GM23248 (cell line): Measurements from ENCODE around the gene AGFG2. TPM values are rescaled to one million over a fixed set of nuclear protein-coding genes. Genes with fewer than 3 reads are reported as not detected.

Experiments used
- DNase-seq: peaks from one replicate; pipeline ENCODE4 v3.0.0-alpha.2; 2015
- H2AFZ ChIP-seq: fragments of 200-600 bp; sonication (generic); 2 replicates; pipeline ENCODE4 v1.6.1; 2016; ENCODE audit warnings: antibody characterized with exemption
- H3F3A ChIP-seq: fragments of 200-600 bp; sonication (generic); 2 replicates; pipeline ENCODE4 v1.6.1; 2016; ENCODE audit warnings: mild to moderate bottlenecking, antibody characterized with exemption, mixed run types; ENCODE audit not compliant: insufficient read depth
- H3K27ac ChIP-seq: fragments of 200-600 bp; sonication (generic); 2 replicates; pipeline ENCODE4 v1.5.1; 2016; ENCODE audit warnings: mild to moderate bottlenecking
- H3K27me3 ChIP-seq: fragments of 200-600 bp; sonication (generic); replicated peaks from 2 replicates; pipeline ENCODE4 v1.6.1; 2016; ENCODE audit warnings: mild to moderate bottlenecking; ENCODE audit not compliant: insufficient read depth
- H3K36me3 ChIP-seq: fragments of 200-600 bp; sonication (generic); 2 replicates; pipeline ENCODE4 v1.6.1; 2016; ENCODE audit warnings: low read depth, mild to moderate bottlenecking
- H3K4me1 ChIP-seq: fragments of 200-600 bp; sonication (generic); 2 replicates; pipeline ENCODE4 v1.6.1; 2016; ENCODE audit warnings: mild to moderate bottlenecking; ENCODE audit not compliant: insufficient read depth
- H3K4me2 ChIP-seq: fragments of 200-600 bp; sonication (generic); one replicate; pipeline ENCODE4 v1.6.1; 2016; ENCODE audit warnings: mild to moderate bottlenecking; ENCODE audit not compliant: unreplicated experiment
- H3K4me3 ChIP-seq: fragments of 200-600 bp; sonication (generic); 2 replicates; pipeline ENCODE4 v1.5.1; 2016; ENCODE audit warnings: mild to moderate bottlenecking
- H3K79me2 ChIP-seq: fragments of 200-600 bp; sonication (generic); 2 replicates; pipeline ENCODE4 v1.6.1; 2016; ENCODE audit warnings: mild to moderate bottlenecking; ENCODE audit not compliant: insufficient read depth
- H3K9ac ChIP-seq: fragments of 200-600 bp; sonication (generic); 2 replicates; pipeline ENCODE4 v1.6.1; 2016; ENCODE audit warnings: mild to moderate bottlenecking
- H3K9me2 ChIP-seq: fragments of 200-600 bp; sonication (generic); 2 replicates; pipeline ENCODE4 v1.6.1; 2016; ENCODE audit warnings: mixed run types, mild to moderate bottlenecking, moderate library complexity; ENCODE audit not compliant: insufficient read depth
- H3K9me3 ChIP-seq: fragments of 200-600 bp; sonication (generic); one replicate; pipeline ENCODE4 v1.6.1; 2017; ENCODE audit warnings: low read depth
- H4K20me1 ChIP-seq: fragments of 200-600 bp; sonication (generic); 2 replicates; pipeline ENCODE4 v1.6.0; 2016; ENCODE audit not compliant: insufficient read depth
- EZH2 ChIP-seq: fragments of 200-600 bp; sonication (generic); IDR thresholded peaks from 2 replicates; pipeline ENCODE4 v1.6.1; 2018; ENCODE audit warnings: antibody characterized with exemption, mild to moderate bottlenecking; ENCODE audit not compliant: insufficient read depth, poor library complexity, severe bottlenecking
- EZH2phosphoT487 ChIP-seq: fragments of 200-600 bp; sonication (generic); IDR thresholded peaks from 2 replicates; pipeline ENCODE4 v1.6.1; 2018; ENCODE audit warnings: antibody characterized with exemption, moderate library complexity, mild to moderate bottlenecking, low read depth; ENCODE audit not compliant: insufficient read depth
- WGBS, 2 experiments: methylation state at CpG; one replicate each; pipeline ENCODE4 v1.1.6; 2015 to 2017; ENCODE audit warnings: low lambda C conversion rate in 2 of 2, low coverage in 1 of 2; ENCODE audit errors: missing lambda C conversion rate in 2 of 2; 5-methylcytosine and 5-hydroxymethylcytosine counted together
- in situ Hi-C: fragments of 300-500 bp; cut with MboI; formaldehyde crosslinking; loops from 2 replicates; pipeline ENCODE4 v1.15.0; 2020
- polyA plus RNA-seq: library from polyadenylated mRNA; unstranded; fragments of >200 nt; fragmentation: Nextera tagmentation; extraction: Ambion mirVana; gene quantifications from 2 replicates; pipeline ENCODE4 v1.2.1, GENCODE V29; 2016
- total RNA-seq: library from RNA; depleted of rRNA; stranded (reverse); fragments of >200 nt; shearing (Covaris generic); gene quantifications from 2 replicates; pipeline ENCODE4 v1.2.3, GENCODE V29; 2014

AGFG2 gene
- total and polyA plus RNA-seq, 2 experiments from 2014 or later: 4.8 to 6.5 TPM

DNA sequence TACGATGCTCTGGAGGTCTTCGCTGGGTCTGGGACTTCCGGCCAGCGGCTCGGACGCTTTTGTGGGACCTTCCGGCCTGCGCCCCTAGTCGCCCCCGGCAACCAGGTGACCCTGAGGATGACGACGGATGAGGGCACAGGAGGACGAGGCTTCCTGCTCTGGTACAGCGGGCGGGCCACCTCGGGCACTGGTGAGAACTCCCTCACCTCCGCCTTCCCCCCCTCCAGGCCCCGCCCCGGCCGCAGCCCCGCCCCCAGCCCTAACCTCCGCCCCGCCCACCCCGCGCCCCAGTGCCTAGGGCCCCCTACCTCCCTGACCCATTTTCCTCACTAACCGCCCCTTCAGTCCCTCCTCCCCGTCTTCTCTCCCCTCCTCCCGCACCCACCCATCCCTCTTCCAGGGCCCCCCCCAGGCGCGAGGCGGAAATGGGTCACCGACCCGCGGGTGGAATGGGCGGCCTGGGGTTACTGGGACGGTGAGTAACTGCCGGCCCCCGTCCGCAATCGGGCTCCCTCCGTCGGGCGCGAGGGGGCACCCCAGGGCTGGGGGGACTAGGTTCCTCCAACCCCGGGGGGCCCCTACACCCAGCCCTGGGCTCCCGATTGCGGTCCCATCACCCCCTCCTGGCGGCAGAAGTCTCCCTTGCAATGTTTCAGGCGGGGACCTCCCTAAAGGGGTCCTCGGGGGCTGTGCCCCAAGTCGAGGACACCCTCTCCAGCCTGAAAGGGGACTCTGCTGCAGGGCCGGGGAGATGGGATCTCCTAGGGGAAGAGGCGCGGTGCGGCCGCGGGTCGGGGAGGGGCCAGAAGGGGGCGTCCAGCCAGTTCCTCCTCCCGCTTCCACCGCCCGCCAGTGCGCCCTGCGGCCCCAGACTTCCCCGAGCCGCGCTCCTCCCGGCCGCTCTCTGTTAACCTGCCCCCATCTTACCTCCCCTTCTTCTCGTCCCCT is 65.3 kb downstream of the AGFG2 start:
- peak; percentile 76 for DNase-seq

DNA sequence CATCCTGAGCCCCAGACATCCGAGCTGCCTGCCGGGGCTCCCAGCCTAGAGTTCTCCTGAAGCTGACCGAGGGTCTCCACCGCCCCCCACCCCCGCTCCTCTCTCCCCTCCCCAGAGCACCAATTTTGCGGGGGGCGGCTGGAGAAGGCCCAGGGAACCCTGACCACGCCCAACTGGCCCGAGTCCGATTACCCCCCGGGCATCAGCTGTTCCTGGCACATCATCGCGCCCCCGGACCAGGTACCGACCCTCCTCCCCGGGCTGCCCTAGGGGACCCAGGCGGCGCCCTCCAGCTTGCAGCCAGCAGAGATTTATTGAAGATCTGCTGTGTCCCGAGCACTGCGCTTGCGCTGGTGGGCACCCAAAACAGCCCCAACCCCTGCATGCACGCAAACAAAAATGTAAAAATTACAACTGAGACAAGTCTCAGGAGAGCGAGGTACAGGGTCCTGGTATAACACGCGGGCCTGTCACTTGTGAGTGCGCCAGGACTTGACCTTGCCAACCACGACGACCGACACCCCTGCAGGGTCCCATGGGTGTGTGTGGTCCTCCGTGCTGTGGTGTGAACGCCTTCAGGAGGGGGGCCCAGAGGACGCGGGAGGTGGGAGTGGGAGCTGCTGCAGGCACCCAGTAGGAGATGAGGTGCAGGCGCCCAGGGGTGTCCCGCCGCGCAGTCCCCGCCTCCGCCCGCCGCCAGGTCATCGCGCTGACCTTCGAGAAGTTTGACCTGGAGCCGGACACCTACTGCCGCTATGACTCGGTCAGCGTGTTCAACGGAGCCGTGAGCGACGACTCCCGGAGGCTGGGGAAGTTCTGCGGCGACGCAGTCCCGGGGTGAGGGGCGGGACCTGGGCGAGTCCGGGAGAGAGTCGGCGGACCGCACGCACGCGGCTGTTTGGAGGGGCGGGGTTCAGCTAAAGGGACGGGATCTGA is 66.2 kb downstream of the AGFG2 start:
- Histone ChIP-seq H3K4me3 (peak overlapping the region; percentile 86), H3K4me1 (no peaks in the 10 kb centered on the region), H3K27me3 (no peaks in the 10 kb centered on the region), H4K20me1 (no peaks in the 10 kb centered on the region), H3K9me2 (no peaks in the 10 kb centered on the region), H3K27ac (no peak overlapping the region), H3F3A (peaks cover 23% of the 10 kb centered on the region; the same call in 1 of the 2 replicates), H3K9me3 (no peaks in the 10 kb centered on the region), H3K4me2 (peak overlapping the region; percentile 79), H3K9ac (peak overlapping the region; percentile 45), H2AFZ (peak overlapping the region; percentile 56; the same call in 1 of the 2 replicates), H3K79me2 (0 out of 2 replicates have a peak, but pooled peaks cover 6% of the 10 kb centered on the region), H3K36me3 (peaks cover 3% of the 10 kb centered on the region; the same call in 1 of the 2 replicates)
- 64 to 77% methylated on average over 27 to 66 of the region's 68 CpGs for WGBS, 2 experiments
- in situ Hi-C loops: no loop called here
- no peak for TF ChIP-seq EZH2
- TF ChIP-seq EZH2phosphoT487: no peak
- no peak for DNase-seq

More for the DNA sequence above, 65.3 kb downstream of the AGFG2 start:
- Histone ChIP-seq H3K4me1 (no peaks in the 10 kb centered on the region), H3K9ac (peak overlapping the region; percentile 79), H3K4me2 (peak overlapping the region; percentile 96), H3K9me3 (no peaks in the 10 kb centered on the region), H2AFZ (peak overlapping the region; percentile 56), H3K4me3 (peak overlapping the region; percentile 86), H3K79me2 (0 out of 2 replicates have a peak, but pooled peaks cover 6% of the 10 kb centered on the region), H3K27me3 (no peaks in the 10 kb centered on the region), H4K20me1 (no peaks in the 10 kb centered on the region), H3K9me2 (no peaks in the 10 kb centered on the region), H3K36me3 (peaks cover 3% of the 10 kb centered on the region; the same call in 1 of the 2 replicates), H3K27ac (peak overlapping the region; percentile 66), H3F3A (peaks cover 23% of the 10 kb centered on the region; the same call in 1 of the 2 replicates)
- no peak for TF ChIP-seq EZH2phosphoT487
- TF ChIP-seq EZH2: no peak
- WGBS, 2 experiments: 1 to 3% methylated on average over 19 to 67 of the region's 70 CpGs
- in situ Hi-C loops: no loop called here

GRCh38 chr7:100606313-100606712 is 67.3 kb downstream of the AGFG2 start:
- H3K36me3 ChIP-seq: peaks cover 3% of the 10 kb centered on the region; the same call in 1 of the 2 replicates
- in situ Hi-C loops: no loop called here
- 94 to 96% methylated on average over 11 to 12 of the region's 12 CpGs for WGBS, 2 experiments
- no peaks in the 10 kb centered on the region for H3K27me3 ChIP-seq
- H3K9ac ChIP-seq: no peak overlapping the region
- H3K27ac ChIP-seq: no peak overlapping the region
- H2AFZ ChIP-seq: no peak overlapping the region
- no peaks in the 10 kb centered on the region for H4K20me1 ChIP-seq
- DNase-seq: no peak
- H3K4me1 ChIP-seq: no peaks in the 10 kb centered on the region
- H3K4me2 ChIP-seq: no peak overlapping the region
- TF ChIP-seq EZH2phosphoT487: no peak
- TF ChIP-seq EZH2: no peak
- 0 out of 2 replicates have a peak, but pooled peaks cover 6% of the 10 kb centered on the region for H3K79me2 ChIP-seq
- H3K9me3 ChIP-seq: no peaks in the 10 kb centered on the region
- no peak overlapping the region for H3K4me3 ChIP-seq
- H3K9me2 ChIP-seq: no peaks in the 10 kb centered on the region
- peaks cover 29% of the 10 kb centered on the region for H3F3A ChIP-seq

GRCh38 chr7:100607111-100607510 is 68.1 kb downstream of the AGFG2 start:
- TF ChIP-seq EZH2: no peak
- TF ChIP-seq EZH2phosphoT487: no peak
- Histone ChIP-seq H3F3A (peaks cover 29% of the 10 kb centered on the region), H3K27me3 (no peaks in the 10 kb centered on the region), H3K4me2 (no peak overlapping the region), H3K9me3 (no peaks in the 10 kb centered on the region), H3K9me2 (no peaks in the 10 kb centered on the region), H3K36me3 (peaks cover 3% of the 10 kb centered on the region; the same call in 1 of the 2 replicates), H3K9ac (no peak overlapping the region), H3K4me3 (no peak overlapping the region), H4K20me1 (no peaks in the 10 kb centered on the region), H2AFZ (no peak overlapping the region), H3K79me2 (0 out of 2 replicates have a peak, but pooled peaks cover 6% of the 10 kb centered on the region), H3K27ac (no peak overlapping the region), H3K4me1 (no peaks in the 10 kb centered on the region)
- in situ Hi-C loops: no loop called here
- WGBS, 2 experiments: 70 to 90% methylated on average over 8 of the region's 8 CpGs
- peak; percentile 46 for DNase-seq
